Neural progenitor cell (in vitro differentiated cells): Measurements from ENCODE around the gene ASH1L. TPM values are rescaled to one million over a fixed set of nuclear protein-coding genes. Genes with fewer than 3 reads are reported as not detected.

Experiments
- DNase-seq: peaks from one replicate; pipeline ENCODE4 v3.0.0-alpha.2; 2016; ENCODE audit warnings: low spot score
- H2AFZ ChIP-seq: fragments of 200-600 bp; sonication (generic); replicated peaks from 2 replicates; pipeline ENCODE4 v1.6.1; 2016; ENCODE audit warnings: antibody characterized with exemption
- H3F3A ChIP-seq: fragments of 200-600 bp; sonication (generic); 2 replicates; pipeline ENCODE4 v1.6.1; 2016; ENCODE audit warnings: antibody characterized with exemption, low read depth
- H3K27ac ChIP-seq: fragments of 200-600 bp; sonication (generic); 2 replicates; pipeline ENCODE4 v1.5.1; 2016; ENCODE audit warnings: mild to moderate bottlenecking
- H3K27me3 ChIP-seq: fragments of 200-600 bp; sonication (generic); 2 replicates; pipeline ENCODE4 v1.6.1; 2016; ENCODE audit warnings: mild to moderate bottlenecking, moderate library complexity
- H3K36me3 ChIP-seq: fragments of 200-600 bp; sonication (generic); 2 replicates; pipeline ENCODE4 v1.5.1; 2016
- H3K4me1 ChIP-seq: fragments of 200-600 bp; sonication (generic); 2 replicates; pipeline ENCODE4 v1.6.1; 2016; ENCODE audit warnings: mixed run types
- H3K4me2 ChIP-seq: fragments of 200-600 bp; sonication (generic); 2 replicates; pipeline ENCODE4 v1.6.1; 2016
- H3K4me3 ChIP-seq: fragments of 200-600 bp; sonication (generic); 2 replicates; pipeline ENCODE4 v1.5.1; 2016
- H3K79me2 ChIP-seq: fragments of 200-600 bp; sonication (generic); 2 replicates; pipeline ENCODE4 v1.6.1; 2016; ENCODE audit warnings: low read depth
- H3K9ac ChIP-seq: fragments of 200-600 bp; sonication (generic); 2 replicates; pipeline ENCODE4 v1.6.1; 2016
- H3K9me3 ChIP-seq: fragments of 200-600 bp; sonication (generic); 2 replicates; pipeline ENCODE4 v1.5.1; 2016; ENCODE audit warnings: low read depth
- H4K20me1 ChIP-seq: fragments of 200-600 bp; sonication (generic); 2 replicates; pipeline ENCODE4 v1.6.1; 2016; ENCODE audit warnings: low read depth
- H3K27ac Mint-ChIP-seq: 3 replicates; pipeline ENCODE4 v1.8.0; 2021; ENCODE audit warnings: mixed read lengths
- H3K27me3 Mint-ChIP-seq: 2 replicates; pipeline ENCODE4 v1.8.0; 2022; ENCODE audit warnings: low read depth, mild to moderate bottlenecking, inconsistent platforms, moderate library complexity, mixed read lengths; ENCODE audit not compliant: insufficient read depth
- H3K36me3 Mint-ChIP-seq: 3 replicates; pipeline ENCODE4 v1.8.0; 2021; ENCODE audit warnings: mixed read lengths
- H3K4me1 Mint-ChIP-seq: 3 replicates; pipeline ENCODE4 v1.8.0; 2021; ENCODE audit warnings: mixed read lengths
- H3K4me3 Mint-ChIP-seq: 3 replicates; pipeline ENCODE4 v1.8.0; 2021; ENCODE audit warnings: mild to moderate bottlenecking, moderate library complexity, mixed read lengths
- H3K9me3 Mint-ChIP-seq: 3 replicates; pipeline ENCODE4 v1.8.0; 2020; ENCODE audit warnings: mixed read lengths
- CTCF ChIP-seq: fragments of 200-600 bp; sonication (generic); IDR thresholded peaks from 2 replicates; pipeline ENCODE4 v1.5.1; 2017; ENCODE audit warnings: antibody characterized with exemption, mild to moderate bottlenecking
- EZH2 ChIP-seq: fragments of 200-600 bp; sonication (generic); IDR thresholded peaks from 2 replicates; pipeline ENCODE4 v1.6.1; 2017; ENCODE audit warnings: antibody characterized with exemption, mild to moderate bottlenecking, moderate library complexity
- EZH2phosphoT487 ChIP-seq: fragments of 200-600 bp; sonication (generic); IDR thresholded peaks from 2 replicates; pipeline ENCODE4 v1.6.1; 2017; ENCODE audit warnings: antibody characterized with exemption
- total RNA-seq: library from RNA; depleted of rRNA; stranded (reverse); fragments of >200 nt; gene quantifications from 2 replicates; pipeline ENCODE4 v1.2.3, GENCODE V29; 2015; ENCODE audit warnings: low replicate concordance

ASH1L gene
- total RNA-seq, 1 donor from 2014 or later = 42.1 TPM

DNA sequence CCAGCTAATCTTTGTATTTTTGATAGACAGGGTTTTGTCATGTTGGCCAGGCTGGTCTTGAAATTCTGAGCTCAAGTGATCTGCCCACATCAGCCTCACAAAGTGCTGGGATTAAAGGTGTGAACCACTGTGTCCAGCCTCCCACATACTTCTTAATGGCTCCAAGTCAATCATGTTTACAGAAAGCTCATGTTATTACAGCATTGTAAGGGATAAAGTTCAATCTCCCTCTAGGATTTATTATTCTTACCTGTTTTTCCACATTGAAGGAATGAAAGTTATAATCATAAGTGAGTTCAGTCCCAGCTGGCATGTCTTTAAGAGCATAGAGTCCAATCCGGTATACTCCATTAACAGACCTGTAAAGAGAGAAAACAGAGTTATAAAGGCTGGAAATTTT, 202.6 kb downstream of the ASH1L start:
- H3K27me3 ChIP-seq = no peaks in the 10 kb centered on the region
- peaks cover 10% of the 10 kb centered on the region for H3K36me3 ChIP-seq
- TF ChIP-seq EZH2phosphoT487 = no peak
- no peak for TF ChIP-seq EZH2
- no peak for TF ChIP-seq CTCF
- no peak overlapping the region for H3K4me3 Mint-ChIP-seq
- no peak overlapping the region for H3K27ac ChIP-seq
- H3K9ac ChIP-seq = no peak overlapping the region
- no peaks in the 10 kb centered on the region for H3K4me1 Mint-ChIP-seq
- H3K36me3 Mint-ChIP-seq = peaks cover 18% of the 10 kb centered on the region
- H3K4me1 ChIP-seq = no peaks in the 10 kb centered on the region
- no peak for DNase-seq
- no peak overlapping the region for H3K4me3 ChIP-seq
- no peaks in the 10 kb centered on the region for H3K9me3 Mint-ChIP-seq
- no peak overlapping the region for H2AFZ ChIP-seq
- H4K20me1 ChIP-seq = no peaks in the 10 kb centered on the region
- H3K27ac Mint-ChIP-seq = no peak overlapping the region
- no peaks in the 10 kb centered on the region for H3K79me2 ChIP-seq
- H3K9me3 ChIP-seq = no peaks in the 10 kb centered on the region
- no peaks in the 10 kb centered on the region for H3F3A ChIP-seq
- H3K4me2 ChIP-seq = no peak overlapping the region
- H3K27me3 Mint-ChIP-seq = no peaks in the 10 kb centered on the region

GRCh38 chr1:155352631-155353030, 210.0 kb downstream of the ASH1L start:
- no peak overlapping the region for H2AFZ ChIP-seq
- Mint-ChIP-seq H3K27me3 (no peaks in the 10 kb centered on the region), H3K4me1 (no peaks in the 10 kb centered on the region), H3K27ac (no peak overlapping the region), H3K4me3 (no peak overlapping the region), H3K36me3 (peaks cover 33% of the 10 kb centered on the region), H3K9me3 (no peaks in the 10 kb centered on the region)
- H3K79me2 ChIP-seq = no peaks in the 10 kb centered on the region
- H3K4me3 ChIP-seq = no peak overlapping the region
- H3K27me3 ChIP-seq = no peaks in the 10 kb centered on the region
- no peaks in the 10 kb centered on the region for H3F3A ChIP-seq
- H3K9ac ChIP-seq = no peak overlapping the region
- DNase-seq = no peak
- no peaks in the 10 kb centered on the region for H3K9me3 ChIP-seq
- H4K20me1 ChIP-seq = no peaks in the 10 kb centered on the region
- no peaks in the 10 kb centered on the region for H3K4me1 ChIP-seq
- TF ChIP-seq CTCF = no peak
- TF ChIP-seq EZH2 = no peak
- TF ChIP-seq EZH2phosphoT487 = no peak
- no peak overlapping the region for H3K27ac ChIP-seq
- peaks cover 18% of the 10 kb centered on the region for H3K36me3 ChIP-seq
- H3K4me2 ChIP-seq = no peak overlapping the region

DNA sequence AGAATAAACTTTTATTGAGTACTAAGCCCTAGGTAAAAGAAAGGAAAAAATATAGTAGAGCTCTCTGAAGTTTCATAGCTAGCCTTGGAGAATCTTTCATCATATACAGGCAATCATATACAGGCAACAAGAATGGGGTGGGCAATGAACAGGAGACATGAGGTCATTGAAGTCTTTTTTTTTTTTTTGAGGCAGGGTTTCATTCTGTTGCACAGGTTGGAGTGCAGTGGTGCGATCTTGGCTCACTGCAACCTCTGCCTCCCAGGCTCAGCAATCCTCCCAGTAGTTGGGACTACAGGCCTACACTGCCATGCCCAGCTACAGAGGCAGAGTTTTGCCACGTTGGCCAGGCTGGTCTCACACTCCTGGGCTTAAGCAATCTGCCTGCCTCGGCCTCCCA, 219.8 kb downstream of the ASH1L start:
- Histone ChIP-seq H2AFZ (no peak overlapping the region), H3K79me2 (no peaks in the 10 kb centered on the region), H3K9ac (no peak overlapping the region), H4K20me1 (no peaks in the 10 kb centered on the region), H3K27me3 (no peaks in the 10 kb centered on the region), H3K4me2 (no peak overlapping the region), H3K36me3 (peaks cover 9% of the 10 kb centered on the region), H3K9me3 (no peaks in the 10 kb centered on the region), H3F3A (no peaks in the 10 kb centered on the region), H3K27ac (no peak overlapping the region), H3K4me1 (no peaks in the 10 kb centered on the region), H3K4me3 (no peak overlapping the region)
- no peak for DNase-seq
- Mint-ChIP-seq H3K4me1 (no peaks in the 10 kb centered on the region), H3K9me3 (no peaks in the 10 kb centered on the region), H3K36me3 (peaks cover 41% of the 10 kb centered on the region), H3K27ac (no peak overlapping the region), H3K27me3 (no peaks in the 10 kb centered on the region), H3K4me3 (no peak overlapping the region)
- no peak for TF ChIP-seq EZH2phosphoT487
- no peak for TF ChIP-seq CTCF
- no peak for TF ChIP-seq EZH2
